Activated T-cell treated with anti-CD3 and anti-CD28 coated beads, Interleukin-2, amount 50 U/mL, for 4 hours (primary cell): ENCODE results near the gene DCTN4. TPM values are rescaled to one million over a fixed set of nuclear protein-coding genes. Genes with fewer than 3 reads are reported as not detected.
"Not testable (repeated sequence)": the region's sequence is repeated elsewhere in the genome, so short reads cannot be mapped to it uniquely, and the experiment has no call there.

Experiments
- ATAC-seq, 2 donors: fragments of 200-7000 bp; cut with Tn5 transposase; one replicate each; pipeline ENCODE4 v1.10.0; 2021
- DNase-seq: peaks from one replicate; pipeline ENCODE4 v3.0.0-alpha.2; 2020
- H3K27me3 Mint-ChIP-seq: one replicate; pipeline ENCODE4 v1.8.0; 2021; ENCODE audit warnings: low read depth, mixed read lengths
- H3K36me3 Mint-ChIP-seq: one replicate; pipeline ENCODE4 v1.8.0; 2022; ENCODE audit warnings: mixed read lengths; ENCODE audit not compliant: insufficient read depth
- H3K4me1 Mint-ChIP-seq: one replicate; pipeline ENCODE4 v1.8.0; 2021; ENCODE audit warnings: low read depth, mixed read lengths
- H3K4me3 Mint-ChIP-seq: one replicate; pipeline ENCODE4 v1.8.0; 2021; ENCODE audit warnings: mild to moderate bottlenecking, moderate library complexity, mixed read lengths
- H3K9me3 Mint-ChIP-seq: one replicate; pipeline ENCODE4 v1.8.0; 2021; ENCODE audit warnings: mixed read lengths
- total RNA-seq, 3 donors: library from RNA; stranded (reverse); gene quantifications; one replicate each; pipeline ENCODE4 v1.2.1, GENCODE V29; 2021

The DCTN4 gene
- total RNA-seq = 10 to 100 TPM; 35.9 to 42.2 (median 38.6) TPM

GRCh38 chr5:150758531-150759333 is at the start of gene DCTN4:
Gene DCTN4, minus strand, starts transcription at chr5:150759017. Its CDS starts 24 bp downstream, at chr5:150758993.
- H3K4me1 Mint-ChIP-seq = peaks cover 36% of the 10 kb centered on the region
- H3K36me3 Mint-ChIP-seq = peaks cover 22% of the 10 kb centered on the region
- no peaks in the 10 kb centered on the region for H3K27me3 Mint-ChIP-seq
- DNase-seq (peak; percentile 91), ATAC-seq (peak; percentile 96 to 97)
- H3K9me3 Mint-ChIP-seq = no peaks in the 10 kb centered on the region
- no peak within 1 kb of the TSS for H3K4me3 Mint-ChIP-seq

DNA sequence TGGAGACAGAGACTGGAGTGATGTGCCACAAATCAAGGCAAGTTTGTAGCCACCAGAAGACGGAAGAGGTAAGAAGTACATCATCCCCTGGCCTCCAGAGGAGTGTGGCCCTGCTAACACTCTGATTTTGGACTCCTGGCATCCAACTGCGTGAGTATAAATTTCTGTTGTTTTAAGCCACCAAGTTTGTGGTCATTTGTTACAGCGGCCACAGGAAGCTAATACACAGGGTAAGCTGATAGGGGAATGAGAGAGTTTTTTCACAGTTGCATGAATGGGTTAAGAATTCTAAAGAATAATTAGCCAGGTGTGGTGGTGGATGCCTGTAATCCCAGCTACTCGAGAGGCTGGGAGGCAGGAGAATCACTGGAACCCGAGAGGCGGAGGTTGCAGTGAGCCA is 45.6 kb upstream of the DCTN4 start:
- peaks cover 2% of the 10 kb centered on the region for H3K36me3 Mint-ChIP-seq
- peaks cover 6% of the 10 kb centered on the region for H3K27me3 Mint-ChIP-seq
- no peak overlapping the region for H3K4me3 Mint-ChIP-seq
- no peak for ATAC-seq
- DNase-seq = no peak
- no peaks in the 10 kb centered on the region for H3K9me3 Mint-ChIP-seq
- H3K4me1 Mint-ChIP-seq = peaks cover 2% of the 10 kb centered on the region

DNA sequence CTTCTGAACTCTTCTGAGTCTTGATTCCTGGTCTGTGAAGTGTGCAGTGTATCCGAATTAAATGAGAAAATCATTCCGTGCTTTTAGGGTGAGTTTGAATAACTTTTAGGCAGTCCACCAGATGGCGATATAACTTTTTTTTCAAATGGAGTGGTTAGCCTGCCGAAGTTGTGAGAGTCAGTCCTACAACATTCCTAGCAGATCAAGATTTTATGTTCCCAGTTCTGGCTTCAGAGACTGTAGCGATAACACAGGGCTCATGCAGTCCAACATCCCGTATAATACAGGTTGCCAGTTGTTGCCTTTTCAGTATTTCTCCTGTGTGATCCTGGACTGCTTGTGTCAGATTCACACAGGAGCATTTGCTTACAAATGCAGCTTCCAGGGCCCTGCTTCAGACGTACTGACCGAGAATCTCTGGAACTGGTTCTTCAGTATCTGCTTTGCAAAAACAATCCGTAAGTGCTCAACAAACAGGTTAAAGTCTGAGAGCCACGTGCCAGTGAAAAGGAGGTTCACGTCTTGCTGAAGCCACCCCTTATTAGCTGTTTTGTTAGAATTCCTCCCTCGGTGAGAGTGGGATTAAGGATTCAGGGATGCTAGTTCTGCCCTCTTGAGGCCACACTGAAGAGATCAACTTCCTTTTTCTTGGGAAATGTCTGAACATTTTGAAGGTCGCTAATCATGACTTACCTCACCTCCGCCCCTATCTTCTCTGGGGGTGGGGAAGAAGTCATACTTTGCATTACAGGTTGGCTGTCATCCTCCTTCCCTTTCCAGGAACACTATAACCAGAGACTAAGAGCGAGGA is 42.5 kb upstream of the DCTN4 start:
- Mint-ChIP-seq H3K27me3 (peaks cover 6% of the 10 kb centered on the region), H3K9me3 (no peaks in the 10 kb centered on the region), H3K4me3 (no peak overlapping the region), H3K4me1 (peaks cover 6% of the 10 kb centered on the region), H3K36me3 (peaks cover 3% of the 10 kb centered on the region)
- ATAC-seq = peak; percentile 38 to 53
- no peak for DNase-seq

DNA sequence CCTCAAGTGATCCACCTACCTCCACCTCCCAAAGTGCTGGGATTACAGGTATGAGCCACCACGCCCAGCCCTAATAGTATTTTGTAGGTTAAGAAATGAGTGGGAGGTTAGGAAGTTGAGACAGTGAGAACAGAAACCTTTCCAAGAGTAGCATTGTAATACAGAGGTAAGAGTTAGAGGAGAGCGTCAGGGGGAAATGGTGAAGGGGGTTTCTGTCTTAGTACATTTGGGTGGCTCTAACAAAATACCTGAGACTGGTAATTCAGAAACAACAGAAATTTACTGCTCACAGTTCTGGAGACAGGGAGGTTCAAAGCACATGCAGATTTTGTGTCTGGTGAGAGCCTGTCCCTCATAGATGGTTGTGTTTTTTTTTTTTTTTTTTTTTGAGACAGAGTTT is 38.6 kb upstream of the DCTN4 start:
- ATAC-seq (peak; percentile 28 to 63), DNase-seq (no peak)
- peaks cover 6% of the 10 kb centered on the region for H3K4me1 Mint-ChIP-seq
- H3K27me3 Mint-ChIP-seq = peaks cover 2% of the 10 kb centered on the region
- peaks cover 1% of the 10 kb centered on the region for H3K36me3 Mint-ChIP-seq
- H3K4me3 Mint-ChIP-seq = no peak overlapping the region
- no peaks in the 10 kb centered on the region for H3K9me3 Mint-ChIP-seq

DNA sequence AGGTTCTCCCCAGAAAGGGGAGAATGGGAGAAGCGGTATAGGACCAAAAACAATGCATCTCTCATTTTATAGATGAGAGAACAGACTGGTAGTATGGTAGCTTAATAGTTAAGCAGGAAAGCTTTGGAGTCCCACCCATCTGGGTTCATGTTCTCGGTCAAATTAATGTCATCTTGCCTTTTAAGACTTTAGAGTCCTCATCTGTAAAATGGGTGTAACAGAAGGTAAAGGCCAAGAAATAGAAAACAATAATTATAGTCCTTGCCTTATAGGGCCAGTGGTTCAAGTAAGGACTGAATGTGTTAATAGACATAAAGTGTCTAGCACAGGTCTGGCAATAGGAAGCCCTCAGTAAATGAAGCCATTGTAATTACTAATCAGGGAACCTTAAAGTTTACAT is 36.1 kb upstream of the DCTN4 start:
- Mint-ChIP-seq H3K27me3 (no peaks in the 10 kb centered on the region), H3K4me1 (peaks cover 18% of the 10 kb centered on the region), H3K9me3 (no peaks in the 10 kb centered on the region), H3K4me3 (no peak overlapping the region), H3K36me3 (peaks cover 1% of the 10 kb centered on the region)
- DNase-seq (no peak), ATAC-seq (no peak)

GRCh38 chr5:150793423-150793888 is 34.6 kb upstream of the DCTN4 start:
- not testable (repeated sequence) for ATAC-seq, DNase-seq, H3K9me3 Mint-ChIP-seq, H3K36me3 Mint-ChIP-seq, H3K27me3 Mint-ChIP-seq, H3K4me3 Mint-ChIP-seq
- peaks cover 32% of the 10 kb centered on the region for H3K4me1 Mint-ChIP-seq

GRCh38 chr5:150791536-150791935 is 32.7 kb upstream of the DCTN4 start:
- Mint-ChIP-seq H3K27me3 (no peaks in the 10 kb centered on the region), H3K4me1 (peaks cover 39% of the 10 kb centered on the region), H3K4me3 (no peak overlapping the region), H3K36me3 (no peaks in the 10 kb centered on the region), H3K9me3 (no peaks in the 10 kb centered on the region)
- no peak for DNase-seq
- no peak for ATAC-seq

DNA sequence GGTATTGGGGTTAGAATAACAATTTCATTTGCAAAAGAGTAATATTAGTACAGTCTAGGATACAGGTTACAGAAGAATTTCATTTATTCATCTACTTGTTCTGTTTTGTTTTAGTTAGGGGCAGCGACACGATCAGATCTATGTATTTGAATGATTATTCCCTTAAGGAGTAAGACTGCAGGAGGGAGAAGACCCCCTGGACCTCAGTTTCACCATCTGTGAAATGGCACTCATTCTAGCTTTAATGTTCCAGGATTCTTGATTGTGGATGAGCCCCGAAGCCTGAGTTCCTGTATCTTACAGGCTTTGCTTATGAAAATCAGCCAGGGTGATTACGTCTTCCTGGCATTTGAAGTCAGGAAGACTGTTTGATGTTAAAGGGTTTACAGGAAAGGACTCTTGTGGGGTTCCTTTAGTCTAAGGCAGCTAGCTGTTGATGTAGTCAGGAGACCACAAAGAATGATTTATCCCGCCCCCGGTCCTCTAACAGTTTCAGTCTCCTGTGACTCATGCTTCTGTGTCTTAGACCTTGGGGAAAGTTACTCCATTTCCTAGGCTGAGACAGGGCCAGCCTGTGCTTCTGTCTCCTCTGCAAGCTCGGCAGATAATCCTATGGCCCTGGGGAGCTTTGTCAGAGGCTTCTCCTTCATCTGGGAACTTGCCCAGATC is 31.3 kb upstream of the DCTN4 start:
- peak overlapping the region; percentile 58 for H3K4me3 Mint-ChIP-seq
- H3K9me3 Mint-ChIP-seq = no peaks in the 10 kb centered on the region
- no peaks in the 10 kb centered on the region for H3K27me3 Mint-ChIP-seq
- peaks cover 2% of the 10 kb centered on the region for H3K36me3 Mint-ChIP-seq
- DNase-seq (peak; percentile 65), ATAC-seq (peak; percentile 99)
- peaks cover 45% of the 10 kb centered on the region for H3K4me1 Mint-ChIP-seq

- ATAC-seq (no peak), DNase-seq (no peak)
- Mint-ChIP-seq H3K4me3 (peak overlapping the region; percentile 58), H3K4me1 (peaks cover 49% of the 10 kb centered on the region), H3K9me3 (peaks cover under 1% of the 10 kb centered on the region), H3K36me3 (peaks cover 2% of the 10 kb centered on the region), H3K27me3 (no peaks in the 10 kb centered on the region)
These were observed 30.6 kb upstream of the DCTN4 start for GRCh38 chr5:150789450-150789849.

- ATAC-seq = no peak
- no peak overlapping the region for H3K4me3 Mint-ChIP-seq
These were observed 30.2 kb upstream of the DCTN4 start for GRCh38 chr5:150788977-150789376.

DNA sequence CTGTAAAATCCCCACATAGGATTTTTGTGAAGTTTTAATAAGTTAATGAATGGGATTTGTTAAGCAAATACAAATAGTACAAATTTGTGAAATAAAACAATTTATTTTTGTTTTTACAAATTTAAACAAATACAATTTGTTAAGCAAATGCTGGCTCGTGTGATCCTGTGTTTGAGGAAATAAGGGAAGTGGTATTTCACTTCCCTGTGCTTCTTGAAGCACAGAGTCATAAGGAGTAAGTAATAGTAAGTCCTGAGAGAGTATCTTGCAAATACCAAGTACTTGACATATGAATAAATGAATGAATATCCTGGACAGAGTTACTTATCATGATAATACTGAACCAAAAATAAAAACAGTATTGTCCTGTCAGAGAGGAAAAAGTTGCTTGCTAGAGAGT is 28.8 kb upstream of the DCTN4 start:
- H3K4me1 Mint-ChIP-seq = peaks cover 66% of the 10 kb centered on the region
- no peaks in the 10 kb centered on the region for H3K27me3 Mint-ChIP-seq
- no peak for DNase-seq
- peaks cover 3% of the 10 kb centered on the region for H3K9me3 Mint-ChIP-seq
- H3K36me3 Mint-ChIP-seq = peaks cover 2% of the 10 kb centered on the region
- no peak for ATAC-seq
- no peak overlapping the region for H3K4me3 Mint-ChIP-seq

More at GRCh38 chr5:150788977-150789376, 30.2 kb upstream of the DCTN4 start:
- Mint-ChIP-seq H3K36me3 (peaks cover 2% of the 10 kb centered on the region), H3K4me1 (peaks cover 54% of the 10 kb centered on the region), H3K27me3 (no peaks in the 10 kb centered on the region), H3K9me3 (peaks cover 3% of the 10 kb centered on the region)
- DNase-seq = no peak

GRCh38 chr5:150786876-150787275 is 28.1 kb upstream of the DCTN4 start:
- no peak overlapping the region for H3K4me3 Mint-ChIP-seq
- H3K4me1 Mint-ChIP-seq = peaks cover 73% of the 10 kb centered on the region
- H3K27me3 Mint-ChIP-seq = no peaks in the 10 kb centered on the region
- ATAC-seq (no peak), DNase-seq (no peak)
- H3K36me3 Mint-ChIP-seq = peaks cover 2% of the 10 kb centered on the region
- peaks cover 3% of the 10 kb centered on the region for H3K9me3 Mint-ChIP-seq

- ATAC-seq (no peak), DNase-seq (no peak)
- peaks cover 76% of the 10 kb centered on the region for H3K4me1 Mint-ChIP-seq
- H3K9me3 Mint-ChIP-seq = peaks cover 3% of the 10 kb centered on the region
- peaks cover 2% of the 10 kb centered on the region for H3K36me3 Mint-ChIP-seq
- H3K4me3 Mint-ChIP-seq = no peak overlapping the region
- no peaks in the 10 kb centered on the region for H3K27me3 Mint-ChIP-seq
These were observed 27.1 kb upstream of the DCTN4 start for GRCh38 chr5:150785950-150786349.

GRCh38 chr5:150783422-150783928 is 24.7 kb upstream of the DCTN4 start:
- H3K27me3 Mint-ChIP-seq = no peaks in the 10 kb centered on the region
- peak overlapping the region; percentile 48 for H3K4me3 Mint-ChIP-seq
- peaks cover 3% of the 10 kb centered on the region for H3K9me3 Mint-ChIP-seq
- H3K36me3 Mint-ChIP-seq = peaks cover 2% of the 10 kb centered on the region
- peaks cover 72% of the 10 kb centered on the region for H3K4me1 Mint-ChIP-seq
- DNase-seq = peak; percentile 55
- peak; percentile 79 to 86 for ATAC-seq
